HG02852 (cell line): ENCODE results near the gene GPC5.

Experiments used
- ATAC-seq: cut with Tn5 transposase; IDR thresholded peaks from one replicate; pipeline ENCODE4 v1.9.1; 2021; ENCODE audit warnings: mild to moderate bottlenecking, moderate library complexity; ENCODE audit not compliant: unreplicated experiment

GPC5 gene

DNA sequence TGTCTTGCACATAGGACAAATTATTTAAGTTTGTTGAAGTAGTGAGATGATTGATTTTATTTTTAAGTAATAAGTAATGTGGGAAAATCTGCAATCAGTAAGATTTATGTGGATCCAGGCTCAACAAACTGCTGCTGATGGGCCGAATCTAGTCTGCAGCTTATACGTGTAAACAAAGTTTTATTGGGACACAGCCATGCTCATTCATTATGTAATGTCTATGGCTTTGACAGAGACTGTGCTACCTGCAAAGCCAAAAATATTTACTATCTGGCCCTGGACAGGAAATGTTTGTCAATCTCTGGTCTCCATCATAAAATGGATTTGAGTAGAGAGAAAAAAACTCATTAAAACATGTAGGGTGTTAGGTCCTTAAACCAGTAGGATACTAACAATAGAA is 728.0 kb downstream of the GPC5 start:
- no peak for ATAC-seq

DNA sequence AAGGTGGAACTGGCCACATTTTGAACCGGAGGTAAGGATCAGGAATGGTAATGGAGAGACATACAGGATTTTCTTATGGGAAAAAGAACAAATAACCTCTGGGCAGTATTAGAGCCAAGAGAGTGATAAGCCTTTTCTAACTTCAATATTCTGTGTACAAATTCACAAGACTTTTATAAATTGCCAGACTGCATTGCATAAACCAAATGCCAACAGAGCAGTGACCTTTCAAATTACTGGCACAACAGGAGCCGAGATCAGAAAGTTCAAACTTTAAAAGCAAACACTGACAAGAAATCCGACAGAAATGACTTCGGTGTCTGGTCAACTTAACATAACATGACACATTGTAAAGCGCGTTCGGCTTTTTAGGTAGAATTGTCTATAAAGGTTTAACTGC is 737.1 kb downstream of the GPC5 start:
- ATAC-seq, result no peak

- ATAC-seq, result no peak
Measured at GRCh38 chr13:92136449-92137155, 738.2 kb downstream of the GPC5 start.

GRCh38 chr13:92137520-92137919 is 739.1 kb downstream of the GPC5 start:
- no peak for ATAC-seq

- ATAC-seq, result no peak
Measured at GRCh38 chr13:92143766-92144165, 745.3 kb downstream of the GPC5 start.

DNA sequence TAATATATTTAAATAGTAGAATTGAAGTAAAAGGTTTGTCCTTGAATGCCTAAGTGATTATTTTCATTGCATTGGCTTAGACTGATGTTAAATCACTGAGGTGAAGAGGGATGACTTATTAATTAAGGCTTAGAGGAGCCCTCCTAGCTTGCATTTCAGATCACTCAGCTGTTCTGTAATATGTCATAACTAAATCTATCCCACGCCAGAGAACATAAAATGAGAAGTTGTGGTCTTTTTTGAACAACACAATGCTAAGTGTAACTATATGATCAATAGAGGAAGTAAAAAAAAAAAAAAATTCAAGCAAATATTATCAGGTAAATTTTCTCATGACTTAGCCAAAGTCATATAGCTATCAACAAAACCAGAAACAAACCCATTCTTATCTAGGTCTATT is 752.2 kb downstream of the GPC5 start:
- ATAC-seq, result no peak

- ATAC-seq, result no peak
Measured at GRCh38 chr13:92158346-92158745, 759.9 kb downstream of the GPC5 start.

DNA sequence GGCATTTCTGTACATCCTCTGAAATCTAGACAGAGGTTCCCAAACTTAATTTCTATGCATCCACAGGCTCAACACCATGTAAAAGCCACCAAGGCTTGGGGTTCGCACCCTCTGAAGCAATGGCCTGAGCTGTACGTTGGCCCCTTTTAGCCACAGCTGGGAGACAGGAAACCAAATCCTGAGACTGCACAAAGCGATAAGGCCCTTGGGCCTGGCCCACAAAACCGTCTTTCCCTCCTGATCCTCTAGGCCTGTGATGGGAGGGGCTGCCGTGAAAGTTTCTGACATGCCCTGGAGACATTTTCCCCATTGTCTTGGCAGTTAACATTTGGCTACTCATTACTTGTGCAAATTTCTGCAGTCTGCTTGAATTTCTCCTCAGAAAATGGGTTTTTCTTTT is 766.4 kb downstream of the GPC5 start:
- no peak for ATAC-seq

DNA sequence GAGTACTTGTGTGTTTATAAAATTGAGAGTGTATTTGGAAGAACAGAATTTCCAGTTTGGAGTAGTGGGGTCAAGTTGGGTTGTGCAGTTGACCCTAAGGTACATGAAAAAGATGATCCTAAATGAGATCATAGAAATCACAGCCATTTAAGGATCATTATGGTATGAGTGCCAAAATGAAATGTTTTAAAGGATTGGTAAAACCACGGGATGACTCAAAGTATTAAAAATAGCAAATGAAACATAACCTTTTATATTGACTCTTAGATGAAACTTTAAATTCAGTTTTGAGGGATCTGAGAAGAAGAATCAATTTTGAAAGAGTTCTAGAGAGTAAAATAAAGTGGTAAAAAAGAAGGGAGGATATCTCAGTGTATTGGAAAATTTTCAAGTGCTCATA is 773.8 kb downstream of the GPC5 start:
- no peak for ATAC-seq

GRCh38 chr13:92173254-92173653 is 774.8 kb downstream of the GPC5 start:
- no peak for ATAC-seq

DNA sequence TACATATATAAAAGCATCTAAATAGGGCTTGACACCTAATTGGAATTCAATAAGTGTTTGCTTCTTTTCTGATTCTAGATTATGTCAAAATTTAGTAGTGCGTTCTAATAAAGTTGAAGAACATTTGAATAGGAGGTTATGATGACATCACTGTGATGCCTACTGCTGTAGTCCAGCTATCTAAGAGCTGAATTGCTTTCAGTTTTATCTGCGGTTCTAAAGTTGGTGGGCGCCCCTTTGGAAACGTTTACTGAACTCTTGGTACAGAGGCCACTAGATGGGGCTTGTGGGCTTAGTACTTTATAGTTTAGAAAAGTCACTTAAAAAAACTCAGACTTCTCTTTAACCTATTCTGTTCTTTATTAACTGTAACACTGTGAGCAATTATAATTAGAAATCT is 776.9 kb downstream of the GPC5 start:
- peak; percentile 43 for ATAC-seq

- no peak for ATAC-seq
Measured at GRCh38 chr13:92177966-92178365, 779.5 kb downstream of the GPC5 start.

- no peak for ATAC-seq
Measured at GRCh38 chr13:92179223-92179622, 780.8 kb downstream of the GPC5 start.

- ATAC-seq, result peak; percentile 82
Measured at GRCh38 chr13:92187378-92187989, 789.1 kb downstream of the GPC5 start.

GRCh38 chr13:92188574-92188973 is 790.2 kb downstream of the GPC5 start:
- ATAC-seq, result no peak

DNA sequence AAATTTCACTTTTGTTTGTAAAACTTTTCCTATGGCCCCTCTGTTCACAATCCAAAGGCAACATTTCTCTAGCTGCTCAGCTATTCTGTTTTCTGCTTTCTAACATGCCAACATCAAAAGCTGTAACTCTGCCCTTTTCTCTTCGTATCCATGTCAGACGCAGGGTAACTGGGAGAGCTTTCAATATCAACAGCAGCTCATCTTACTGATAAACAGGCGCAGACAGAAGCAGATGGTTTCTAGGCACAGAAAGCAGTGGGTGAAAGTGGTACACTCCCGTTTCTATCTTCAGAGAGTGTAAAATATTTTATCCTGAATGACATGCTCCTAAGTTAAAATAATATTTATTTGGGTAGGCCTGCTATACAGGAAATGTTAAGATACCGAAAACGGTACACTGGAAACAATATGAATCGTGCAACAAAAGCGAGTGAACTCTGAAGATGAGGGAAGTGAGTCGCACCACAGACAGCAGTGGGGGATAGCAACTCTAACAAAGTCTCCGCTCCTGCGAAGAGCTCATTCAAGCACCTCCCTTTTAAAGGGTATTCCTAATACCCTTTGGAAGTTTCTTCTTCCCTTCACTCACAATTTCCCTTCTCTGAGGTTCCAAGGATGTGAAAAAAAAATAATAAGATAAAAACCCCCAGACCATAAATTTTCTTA is 798.3 kb downstream of the GPC5 start:
- no peak for ATAC-seq

- no peak for ATAC-seq
Measured at GRCh38 chr13:92197669-92198068, 799.2 kb downstream of the GPC5 start.

GRCh38 chr13:92218615-92219014 is 820.2 kb downstream of the GPC5 start:
- no peak for ATAC-seq

DNA sequence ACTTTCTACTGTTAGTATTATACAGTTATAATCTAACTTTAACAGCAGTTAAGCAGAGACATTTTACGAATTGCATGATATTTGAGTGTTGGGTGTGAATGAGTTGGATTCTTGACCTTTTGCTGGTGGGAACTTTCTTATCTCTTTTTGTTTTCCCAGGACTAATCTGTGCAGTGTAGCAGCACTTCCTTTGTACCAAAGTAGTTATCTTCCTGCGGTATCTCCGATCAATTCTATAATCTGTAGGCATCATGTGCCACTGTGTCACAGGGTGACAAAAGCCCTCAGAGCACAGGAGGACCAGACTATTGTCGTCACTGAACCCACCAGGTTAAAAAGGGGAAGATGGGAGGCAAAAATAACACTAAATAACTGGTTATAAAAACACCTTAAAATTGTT is 823.5 kb downstream of the GPC5 start:
- no peak for ATAC-seq

DNA sequence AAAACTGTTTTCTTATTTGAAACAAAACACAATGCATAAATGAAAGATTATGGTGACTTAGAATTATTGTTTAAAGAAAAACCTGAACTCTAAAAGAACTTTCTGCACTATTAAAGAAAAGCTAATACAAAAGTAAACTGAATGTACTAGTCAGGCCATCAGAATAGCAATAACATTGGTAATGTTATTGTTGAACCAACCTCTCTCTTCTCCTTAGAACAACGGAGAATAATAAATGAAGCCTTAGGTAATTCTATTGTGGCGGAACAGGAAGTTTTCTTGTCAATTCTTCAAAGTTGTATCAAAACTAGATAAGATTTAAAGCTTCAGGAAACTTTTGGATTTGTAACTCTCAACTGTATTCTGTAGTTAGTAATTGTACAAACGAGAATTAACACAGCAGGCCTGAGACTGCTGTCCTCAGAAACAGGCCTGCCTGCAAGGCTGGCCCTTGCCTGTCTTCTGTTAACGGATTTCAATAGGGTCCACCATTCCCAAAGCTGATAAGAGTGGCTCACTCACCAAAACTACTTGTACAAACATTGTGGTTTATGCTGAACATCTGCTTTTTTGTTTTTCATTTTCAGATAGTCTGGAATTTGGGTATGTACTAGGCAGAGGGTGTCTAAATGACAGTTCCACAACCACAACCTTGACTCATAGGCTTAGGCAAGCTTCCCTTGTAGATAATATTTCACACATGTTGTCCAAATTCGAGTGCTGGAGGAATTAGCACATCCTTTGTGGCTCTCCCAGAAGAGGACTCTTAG is 825.8 kb downstream of the GPC5 start:
- no peak for ATAC-seq

DNA sequence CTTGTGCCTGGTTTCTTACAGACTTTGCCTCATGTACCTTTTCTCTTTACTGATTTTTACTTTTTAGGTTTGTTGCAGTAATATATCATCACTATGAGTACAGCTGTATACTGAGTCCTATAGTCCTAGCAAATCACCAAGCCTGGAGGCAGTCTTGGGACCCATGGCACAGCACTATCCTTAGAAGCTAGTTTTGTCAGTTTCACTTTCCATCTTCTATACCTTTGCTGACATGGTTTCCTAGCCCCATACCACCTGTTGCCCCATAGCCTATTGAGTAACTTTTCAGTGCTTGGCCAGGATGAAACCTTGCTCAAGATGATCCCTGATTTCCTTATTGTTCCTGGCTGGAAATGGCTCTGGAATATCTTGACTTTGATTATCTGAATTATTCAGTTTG is 826.4 kb downstream of the GPC5 start:
- ATAC-seq, result no peak

GRCh38 chr13:92225861-92226260 is 827.4 kb downstream of the GPC5 start:
- ATAC-seq, result no peak
